GM12878 (cell line): ENCODE data around the gene TMEM184C. TPM values are rescaled to one million over a fixed set of nuclear protein-coding genes. Genes with fewer than 3 reads are reported as not detected.

Experiments
- BCL11A ChIP-seq: IDR thresholded peaks from 2 replicates; pipeline ENCODE4 v1.6.1; 2011; ENCODE audit warnings: low read depth, low read length
- BRCA1 ChIP-seq: IDR thresholded peaks from 2 replicates; pipeline ENCODE4 v1.6.1; 2011; ENCODE audit warnings: low read depth, low read length, improper control_type of control experiment
- GATAD2B ChIP-seq: fragments of 450-650 bp; conservative IDR thresholded peaks from 2 replicates; pipeline ENCODE4 v1.6.1; 2017; ENCODE audit warnings: low read depth, mild to moderate bottlenecking, moderate library complexity
- IKZF1 ChIP-seq: fragments of 450-650 bp; conservative IDR thresholded peaks from 2 replicates; pipeline ENCODE4 v1.6.1; 2017; ENCODE audit warnings: antibody characterized with exemption, mild to moderate bottlenecking
- MYB ChIP-seq: fragments of 150-350 bp; IDR thresholded peaks from 2 replicates; pipeline ENCODE4 v1.6.1; 2014; ENCODE audit warnings: mild to moderate bottlenecking, low read depth, low read length, borderline replicate concordance
- polyA plus RNA-seq, 11 experiments: library from polyadenylated mRNA; depleted of rRNA in 4 of 11; unstranded in 6 of 11; stranded (reverse) in 5 of 11; fragments of >200 nt; fragmentation: Nextera tagmentation in 4 of 11; fragmentation: Illumina TruSeq in 1 of 11; extraction: Ambion mirVana in 4 of 11; extraction: Trizol in 1 of 11; gene quantifications; 1 replicate in 1 of 11; 2 replicates in 10 of 11; pipeline versions ENCODE4 v1.2.1 to v1.2.3, GENCODE V29; 2011 to 2016; ENCODE audit warnings: inconsistent platforms in 2 of 11, missing spikeins in 2 of 11, low read depth in 1 of 11
- total RNA-seq, 4 experiments: library from RNA; depleted of rRNA in 3 of 4; stranded (reverse); fragments of >200 nt in 3 of 4; fragmentation: Illumina TruSeq in 1 of 4; extraction: Trizol in 1 of 4; gene quantifications; 2 replicates each; pipeline versions ENCODE4 v1.2.1 to v1.2.3, GENCODE V29; 2013 to 2021
- TF ChIP-seq, protein P1 (sequence below): IDR thresholded peaks from 2 replicates; pipeline ENCODE4 v1.6.1; 2012; ENCODE audit warnings: improper control_type of control experiment, low read depth, low read length; ENCODE audit not compliant: insufficient replicate concordance
- TF ChIP-seq, protein P2 (sequence below): fragments of 450-650 bp; formaldehyde crosslinking; IDR thresholded peaks from 2 replicates; pipeline ENCODE4 v1.5.0; 2022; ENCODE audit warnings: mild to moderate bottlenecking, missing genetic modification characterization

TMEM184C gene
- total and polyA plus RNA-seq, 10 of the 15 experiments (the other 5 are each of a cell fraction or from before 2014, with no cell fraction given), result 3.4 to 22.6 (median 18.2) TPM

DNA sequence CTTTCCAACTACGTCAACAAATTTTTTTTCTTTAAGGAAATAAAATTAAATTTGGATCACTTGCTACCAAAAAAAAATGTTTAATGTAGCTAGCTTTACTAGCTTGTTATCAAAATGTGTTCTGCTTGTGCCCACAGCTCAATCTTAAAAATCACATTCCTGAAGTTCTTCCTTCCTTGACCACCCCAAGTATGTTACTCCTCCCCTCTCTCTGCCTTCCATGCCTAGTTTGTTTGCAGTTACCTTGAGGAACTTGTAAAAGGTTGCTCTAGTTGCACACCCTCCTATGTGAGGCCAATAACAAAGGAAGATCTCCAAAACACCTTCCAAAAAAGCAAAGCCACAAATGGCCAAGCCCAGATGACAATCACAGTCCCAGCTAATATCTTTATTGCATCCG is 19.6 kb upstream of the TMEM184C start (continued):
- TF ChIP-seq, protein P1, sequence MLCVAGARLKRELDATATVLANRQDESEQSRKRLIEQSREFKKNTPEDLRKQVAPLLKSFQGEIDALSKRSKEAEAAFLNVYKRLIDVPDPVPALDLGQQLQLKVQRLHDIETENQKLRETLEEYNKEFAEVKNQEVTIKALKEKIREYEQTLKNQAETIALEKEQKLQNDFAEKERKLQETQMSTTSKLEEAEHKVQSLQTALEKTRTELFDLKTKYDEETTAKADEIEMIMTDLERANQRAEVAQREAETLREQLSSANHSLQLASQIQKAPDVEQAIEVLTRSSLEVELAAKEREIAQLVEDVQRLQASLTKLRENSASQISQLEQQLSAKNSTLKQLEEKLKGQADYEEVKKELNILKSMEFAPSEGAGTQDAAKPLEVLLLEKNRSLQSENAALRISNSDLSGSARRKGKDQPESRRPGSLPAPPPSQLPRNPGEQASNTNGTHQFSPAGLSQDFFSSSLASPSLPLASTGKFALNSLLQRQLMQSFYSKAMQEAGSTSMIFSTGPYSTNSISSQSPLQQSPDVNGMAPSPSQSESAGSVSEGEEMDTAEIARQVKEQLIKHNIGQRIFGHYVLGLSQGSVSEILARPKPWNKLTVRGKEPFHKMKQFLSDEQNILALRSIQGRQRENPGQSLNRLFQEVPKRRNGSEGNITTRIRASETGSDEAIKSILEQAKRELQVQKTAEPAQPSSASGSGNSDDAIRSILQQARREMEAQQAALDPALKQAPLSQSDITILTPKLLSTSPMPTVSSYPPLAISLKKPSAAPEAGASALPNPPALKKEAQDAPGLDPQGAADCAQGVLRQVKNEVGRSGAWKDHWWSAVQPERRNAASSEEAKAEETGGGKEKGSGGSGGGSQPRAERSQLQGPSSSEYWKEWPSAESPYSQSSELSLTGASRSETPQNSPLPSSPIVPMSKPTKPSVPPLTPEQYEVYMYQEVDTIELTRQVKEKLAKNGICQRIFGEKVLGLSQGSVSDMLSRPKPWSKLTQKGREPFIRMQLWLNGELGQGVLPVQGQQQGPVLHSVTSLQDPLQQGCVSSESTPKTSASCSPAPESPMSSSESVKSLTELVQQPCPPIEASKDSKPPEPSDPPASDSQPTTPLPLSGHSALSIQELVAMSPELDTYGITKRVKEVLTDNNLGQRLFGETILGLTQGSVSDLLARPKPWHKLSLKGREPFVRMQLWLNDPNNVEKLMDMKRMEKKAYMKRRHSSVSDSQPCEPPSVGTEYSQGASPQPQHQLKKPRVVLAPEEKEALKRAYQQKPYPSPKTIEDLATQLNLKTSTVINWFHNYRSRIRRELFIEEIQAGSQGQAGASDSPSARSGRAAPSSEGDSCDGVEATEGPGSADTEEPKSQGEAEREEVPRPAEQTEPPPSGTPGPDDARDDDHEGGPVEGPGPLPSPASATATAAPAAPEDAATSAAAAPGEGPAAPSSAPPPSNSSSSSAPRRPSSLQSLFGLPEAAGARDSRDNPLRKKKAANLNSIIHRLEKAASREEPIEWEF, result no peak
- TF ChIP-seq BCL11A (no peak), GATAD2B (no peak), IKZF1 (no peak), MYB (no peak), BRCA1 (no peak)
- TF ChIP-seq, protein P2, sequence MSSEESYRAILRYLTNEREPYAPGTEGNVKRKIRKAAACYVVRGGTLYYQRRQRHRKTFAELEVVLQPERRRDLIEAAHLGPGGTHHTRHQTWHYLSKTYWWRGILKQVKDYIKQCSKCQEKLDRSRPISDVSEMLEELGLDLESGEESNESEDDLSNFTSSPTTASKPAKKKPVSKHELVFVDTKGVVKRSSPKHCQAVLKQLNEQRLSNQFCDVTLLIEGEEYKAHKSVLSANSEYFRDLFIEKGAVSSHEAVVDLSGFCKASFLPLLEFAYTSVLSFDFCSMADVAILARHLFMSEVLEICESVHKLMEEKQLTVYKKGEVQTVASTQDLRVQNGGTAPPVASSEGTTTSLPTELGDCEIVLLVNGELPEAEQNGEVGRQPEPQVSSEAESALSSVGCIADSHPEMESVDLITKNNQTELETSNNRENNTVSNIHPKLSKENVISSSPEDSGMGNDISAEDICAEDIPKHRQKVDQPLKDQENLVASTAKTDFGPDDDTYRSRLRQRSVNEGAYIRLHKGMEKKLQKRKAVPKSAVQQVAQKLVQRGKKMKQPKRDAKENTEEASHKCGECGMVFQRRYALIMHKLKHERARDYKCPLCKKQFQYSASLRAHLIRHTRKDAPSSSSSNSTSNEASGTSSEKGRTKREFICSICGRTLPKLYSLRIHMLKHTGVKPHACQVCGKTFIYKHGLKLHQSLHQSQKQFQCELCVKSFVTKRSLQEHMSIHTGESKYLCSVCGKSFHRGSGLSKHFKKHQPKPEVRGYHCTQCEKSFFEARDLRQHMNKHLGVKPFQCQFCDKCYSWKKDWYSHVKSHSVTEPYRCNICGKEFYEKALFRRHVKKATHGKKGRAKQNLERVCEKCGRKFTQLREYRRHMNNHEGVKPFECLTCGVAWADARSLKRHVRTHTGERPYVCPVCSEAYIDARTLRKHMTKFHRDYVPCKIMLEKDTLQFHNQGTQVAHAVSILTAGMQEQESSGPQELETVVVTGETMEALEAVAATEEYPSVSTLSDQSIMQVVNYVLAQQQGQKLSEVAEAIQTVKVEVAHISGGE (CRISPR knock-in tag), result no peak
